VCaP (cell line): ENCODE measurements around the gene SPATA2.
A peak's percentile ranks its signal among the peaks of the same experiment; 100 is the strongest.

ENCODE experiments used
- H3K27ac ChIP-seq: fragments of 450-650 bp; 2 replicates; pipeline ENCODE4 v1.5.1; 2017
- CTCF ChIP-seq: fragments of 450-650 bp; conservative IDR thresholded peaks from 2 replicates; pipeline ENCODE4 v1.5.1; 2017; ENCODE audit warnings: mild to moderate bottlenecking, moderate library complexity

SPATA2 gene

DNA sequence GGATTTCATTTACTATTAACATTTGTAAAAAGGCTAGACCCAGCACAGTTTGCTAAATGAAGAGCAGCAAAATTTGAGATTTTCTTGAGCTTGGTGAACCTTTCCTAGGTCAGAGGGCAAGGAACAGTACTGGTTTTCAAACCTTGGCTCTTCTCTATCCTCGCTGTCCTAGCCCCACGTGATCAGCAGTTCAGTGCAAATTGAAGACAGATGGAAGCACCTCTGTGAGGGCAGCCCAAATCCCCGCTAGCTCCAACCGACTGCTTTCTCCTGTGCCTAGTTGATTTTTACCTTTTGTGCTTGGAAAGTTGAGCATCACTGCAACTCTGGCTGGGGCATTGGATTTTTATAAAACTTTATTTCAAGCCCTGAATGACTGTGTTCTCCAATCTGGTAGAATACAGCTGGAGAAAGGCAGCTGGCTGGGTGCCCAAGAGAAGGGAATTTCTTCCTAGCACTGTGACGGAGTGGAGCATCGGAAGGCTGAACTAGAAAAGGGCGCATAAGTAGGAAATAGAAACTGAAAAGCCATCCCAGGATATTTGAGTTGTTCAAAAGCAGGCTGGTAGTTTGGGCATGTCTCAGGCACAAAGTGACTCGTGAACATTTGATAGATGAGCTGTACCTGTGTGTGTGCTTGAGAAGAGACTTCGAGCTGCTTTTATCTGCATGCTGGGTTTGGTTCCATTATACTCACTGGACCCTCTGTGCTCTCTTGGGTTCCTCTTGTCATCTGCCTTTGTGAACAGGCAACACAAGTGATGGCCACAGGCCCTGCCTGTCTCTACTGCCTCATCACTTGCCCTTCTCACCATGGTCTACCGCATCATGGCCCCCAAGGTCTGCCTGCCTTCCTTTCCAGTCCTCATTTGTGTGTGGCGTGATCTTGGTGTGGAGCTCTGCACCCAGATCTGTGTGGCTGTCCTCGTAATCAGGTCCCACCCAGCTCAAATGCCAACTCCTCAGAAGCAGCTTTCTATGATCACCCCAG is 23.1 kb upstream of the SPATA2 start:
- no peak for TF ChIP-seq CTCF
- H3K27ac ChIP-seq = peak overlapping the region; percentile 92

DNA sequence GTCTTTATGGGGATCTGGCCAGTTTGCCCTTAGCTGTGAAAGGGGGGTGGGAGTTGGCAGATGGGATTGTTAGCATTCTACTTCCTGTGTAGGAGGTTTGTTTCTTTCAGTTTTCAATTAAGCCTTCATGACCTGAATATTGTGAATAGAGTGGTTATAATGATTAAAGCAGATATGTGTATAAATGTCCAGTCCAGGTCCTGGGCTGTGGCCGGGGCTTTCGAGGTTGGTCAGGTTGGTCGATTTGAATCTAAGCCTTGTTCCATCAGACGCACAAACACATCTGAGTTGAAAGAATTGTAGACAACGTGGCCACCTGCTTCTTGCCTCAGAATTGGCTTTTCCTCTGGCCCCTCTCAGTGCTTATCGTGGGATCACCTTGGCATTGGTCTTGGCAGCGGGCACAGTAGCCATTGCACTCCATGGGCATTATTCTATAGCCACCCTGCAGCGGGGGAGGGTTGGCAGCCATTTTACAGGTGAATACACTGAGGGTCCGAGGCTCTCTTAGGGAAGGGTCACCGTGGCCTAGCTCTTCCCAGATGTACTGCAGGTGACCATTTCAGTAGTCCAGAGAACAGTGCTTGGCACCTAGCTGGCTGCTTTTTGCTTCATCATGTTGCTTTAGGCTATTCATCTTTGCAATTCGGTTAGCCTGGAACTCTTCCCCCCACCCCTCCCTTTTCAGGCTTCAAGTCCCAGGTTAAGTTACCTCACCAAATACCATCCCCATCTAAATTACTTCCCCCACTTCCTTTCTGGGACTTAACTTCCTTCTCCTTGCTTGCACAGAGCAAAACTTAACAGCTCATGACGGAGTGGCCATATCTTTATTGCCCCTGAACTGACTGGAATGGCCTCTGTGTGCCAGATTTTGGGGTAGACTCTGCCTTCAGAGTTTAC is 21.9 kb upstream of the SPATA2 start:
- peak overlapping the region; percentile 92 for H3K27ac ChIP-seq
- TF ChIP-seq CTCF = no peak

DNA sequence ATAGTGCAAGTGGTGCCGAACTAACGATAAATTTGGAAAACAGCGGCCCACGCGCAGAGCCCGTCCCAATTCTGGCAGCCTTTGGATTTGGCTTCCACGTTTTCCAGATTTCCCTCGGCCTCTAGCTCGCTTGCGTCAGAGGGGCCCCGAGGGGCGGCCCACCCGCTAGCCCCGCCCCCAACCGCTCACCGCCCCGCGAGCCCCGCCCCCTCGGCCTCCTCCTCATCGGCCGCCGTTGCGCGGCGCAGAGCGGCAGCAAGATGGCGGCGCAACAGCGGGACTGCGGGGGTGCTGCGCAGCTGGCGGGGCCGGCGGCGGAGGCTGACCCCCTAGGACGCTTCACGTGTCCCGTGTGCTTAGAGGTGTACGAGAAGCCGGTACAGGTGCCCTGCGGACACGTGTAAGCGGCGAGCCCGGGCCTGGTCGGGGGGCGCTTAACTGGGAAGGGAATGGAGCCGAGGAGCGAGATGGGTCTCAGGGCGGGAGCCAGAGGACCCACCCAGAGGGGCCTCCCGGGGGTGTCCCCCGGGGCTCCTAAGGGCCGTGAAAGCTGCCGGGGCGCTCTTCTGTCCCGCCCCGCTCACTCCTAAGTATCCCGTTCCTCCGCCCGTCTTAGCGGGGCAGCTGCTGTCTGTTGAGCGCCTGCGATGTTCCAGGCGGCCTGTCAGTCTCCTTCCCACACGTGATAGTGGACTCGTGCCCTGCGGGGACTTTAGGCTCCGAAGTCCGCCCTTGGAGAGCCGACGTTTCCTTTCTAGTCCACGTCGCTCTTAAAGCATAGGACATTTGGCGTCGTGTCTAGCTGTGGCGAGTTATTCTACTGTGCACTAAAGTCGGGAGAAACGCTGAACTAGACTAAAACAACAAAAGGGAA is 21.1 kb upstream of the SPATA2 start, which contains the start of gene RNF114:
Gene RNF114, plus strand, starts transcription at position 245 of the 874 bp plus-strand sequence. Its CDS starts 16 bp downstream, at position 261.
- no peak for TF ChIP-seq CTCF

DNA sequence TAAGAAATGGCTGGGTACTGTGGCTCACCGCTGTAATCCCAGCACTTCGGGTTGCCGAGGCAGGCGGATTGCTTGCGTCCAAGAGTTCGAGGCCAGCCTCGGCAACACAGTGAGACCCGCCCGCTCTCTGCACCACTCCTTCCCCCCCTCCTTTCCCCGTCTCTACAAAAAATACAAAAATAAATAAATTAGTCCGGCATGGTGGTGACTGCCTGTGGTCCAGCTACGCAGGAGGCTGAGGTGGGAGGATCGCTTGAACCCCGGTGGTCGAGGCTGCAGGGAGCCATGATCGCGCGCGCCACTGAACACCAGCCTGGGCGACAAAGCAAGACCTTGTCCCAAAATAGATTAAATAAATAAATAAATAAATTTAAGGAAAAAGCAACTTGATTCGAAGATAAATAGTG is 20.4 kb upstream of the SPATA2 start:
- no peak for TF ChIP-seq CTCF
- peak overlapping the region; percentile 92 for H3K27ac ChIP-seq

More for the DNA sequence above, 21.1 kb upstream of the SPATA2 start, which contains the start of gene RNF114:
- H3K27ac ChIP-seq = peak within 1 kb of the TSS; percentile 92

- no peak for TF ChIP-seq CTCF
- peak overlapping the region; percentile 51 for H3K27ac ChIP-seq
These were observed 13.8 kb upstream of the SPATA2 start for GRCh38 chr20:49929142-49929494.

DNA sequence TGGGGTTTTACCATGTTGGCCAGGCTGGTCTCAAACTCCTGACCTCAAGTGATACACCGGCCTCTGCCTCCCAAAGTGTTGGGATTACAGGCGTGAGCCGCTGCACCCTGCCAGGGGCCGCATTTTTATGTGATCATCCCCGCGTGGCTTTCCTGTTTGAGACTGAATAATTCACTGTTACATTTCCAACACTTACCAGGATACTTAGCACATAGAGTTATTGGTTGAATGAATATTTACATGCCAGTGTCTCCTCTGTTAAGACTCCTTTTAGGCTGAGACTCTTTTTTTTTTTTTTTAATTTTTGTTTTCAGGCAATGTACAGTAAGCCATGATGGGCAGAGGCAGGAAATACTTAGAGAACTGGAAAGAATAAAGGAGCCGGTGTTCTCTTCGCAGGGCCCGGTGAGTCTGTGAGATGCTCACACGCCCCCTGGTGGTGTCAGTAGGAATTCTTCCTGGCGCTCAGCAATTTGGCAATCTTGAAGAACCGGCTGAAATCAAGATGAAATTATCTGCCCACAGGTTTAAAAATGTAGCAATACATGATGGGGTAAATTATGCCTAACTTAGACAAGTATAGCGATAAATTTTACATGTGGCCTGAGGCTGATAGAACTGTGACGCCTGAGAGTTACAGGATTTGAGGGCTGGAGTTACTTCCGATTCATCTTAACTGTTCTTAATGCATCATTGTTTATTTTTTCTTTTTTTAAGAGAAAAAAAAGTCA is 13.2 kb upstream of the SPATA2 start:
- H3K27ac ChIP-seq = peak overlapping the region; percentile 51
- peak; percentile 98 for TF ChIP-seq CTCF
